H1 (cell line): ENCODE data around the gene PHACTR1. TPM values are rescaled to one million over a fixed set of nuclear protein-coding genes. Genes with fewer than 3 reads are reported as not detected.

ENCODE experiments used
- CTCF ChIA-PET: fragments of 300-600 bp; sonication (Branson Sonifier 250); formaldehyde crosslinking; loops from one replicate; lab custom pipeline; 2021; ENCODE audit not compliant: partially characterized antibody; lab: Charles Lee
- POLR2A ChIA-PET: fragments of 300-600 bp; sonication (Branson Sonifier 250); formaldehyde crosslinking; loops from one replicate; lab custom pipeline; 2021; ENCODE audit warnings: inconsistent platforms; ENCODE audit not compliant: partially characterized antibody; lab: Charles Lee
- DNase-seq, 2 experiments: peaks; one replicate each; pipeline versions ENCODE4 v3.0.0 to v3.0.0-alpha.2; 2010 to 2022; ENCODE audit warnings: low spot score in 2 of 2, low read depth in 1 of 2, mixed read lengths in 1 of 2
- FAIRE-seq: peaks from 2 replicates; lab custom pipeline; 2011; peaks lifted over from hg19 to GRCh38; lab: Jason Lieb, UNC
- H2AFZ ChIP-seq: 2 replicates; pipeline ENCODE4 v1.8.1; 2012; ENCODE audit warnings: low read length, inconsistent platforms
- H2AK5ac ChIP-seq: 2 replicates; pipeline ENCODE4 v1.6.1; 2013; ENCODE audit warnings: low read depth, low read length
- H2BK120ac ChIP-seq: replicated peaks from 2 replicates; pipeline ENCODE3; 2013; ENCODE audit warnings: low read depth, low read length, inconsistent platforms
- H2BK12ac ChIP-seq: 2 replicates; pipeline ENCODE4 v1.6.1; 2013; ENCODE audit warnings: low read depth, low read length
- H2BK15ac ChIP-seq: 2 replicates; pipeline ENCODE4 v1.6.1; 2013; ENCODE audit warnings: low read length
- H2BK20ac ChIP-seq: 2 replicates; pipeline ENCODE4 v1.6.1; 2013; ENCODE audit warnings: low read length
- H2BK5ac ChIP-seq: 2 replicates; pipeline ENCODE4 v1.6.1; 2013; ENCODE audit warnings: low read depth, low read length
- H3K14ac ChIP-seq: 2 replicates; pipeline ENCODE4 v1.6.1; 2013; ENCODE audit warnings: inconsistent platforms; ENCODE audit not compliant: insufficient read length
- H3K18ac ChIP-seq: 2 replicates; pipeline ENCODE4 v1.6.1; 2013; ENCODE audit warnings: low read length; ENCODE audit errors: extremely low read depth
- H3K23ac ChIP-seq: 2 replicates; pipeline ENCODE4 v1.6.1; 2013; ENCODE audit warnings: inconsistent platforms; ENCODE audit not compliant: insufficient read length
- H3K23me2 ChIP-seq: 2 replicates; pipeline ENCODE4 v1.6.1; 2013; ENCODE audit warnings: low read depth, low read length
- H3K27ac ChIP-seq: 2 replicates; pipeline ENCODE4 v1.6.1; 2011; ENCODE audit warnings: low read depth, low read length, inconsistent platforms
- H3K27me3 ChIP-seq, 4 experiments: replicated peaks in 1 of 4; 1 replicate in 1 of 4; 2 replicates in 3 of 4; pipeline versions ENCODE4 v1.6.1 to v1.8.1; 2011 to 2013; ENCODE audit warnings: low read length in 3 of 4, mild to moderate bottlenecking in 3 of 4, inconsistent platforms in 2 of 4, mixed read lengths in 2 of 4, moderate library complexity in 1 of 4; ENCODE audit not compliant: control insufficient read depth in 3 of 4, insufficient read depth in 3 of 4; ENCODE audit errors: extremely low read depth in 1 of 4
- H3K36me3 ChIP-seq, 4 experiments: 2 replicates each; pipeline versions ENCODE4 v1.6.1 to v1.8.1; 2011 to 2013; ENCODE audit warnings: mild to moderate bottlenecking in 4 of 4, low read length in 3 of 4, moderate library complexity in 2 of 4, control low read depth in 1 of 4, inconsistent platforms in 1 of 4; ENCODE audit not compliant: insufficient read depth in 4 of 4, control insufficient read depth in 2 of 4
- H3K4ac ChIP-seq: replicated peaks from 2 replicates; pipeline ENCODE3; 2013; ENCODE audit warnings: low read length, low read depth, mixed read lengths, inconsistent platforms; ENCODE audit not compliant: insufficient read length
- H3K4me1 ChIP-seq, 4 experiments: replicated peaks in 1 of 4; 1 replicate in 1 of 4; 2 replicates in 3 of 4; pipeline versions ENCODE4 v1.6.1 to v1.8.1; 2011 to 2013; ENCODE audit warnings: low read length in 3 of 4, inconsistent platforms in 2 of 4, mixed read lengths in 1 of 4; ENCODE audit not compliant: insufficient read depth in 4 of 4, control insufficient read depth in 3 of 4
- H3K4me2 ChIP-seq, 2 experiments: 2 replicates each; pipeline versions ENCODE4 v1.6.1 to v1.8.1; 2011 to 2013; ENCODE audit warnings: low read depth in 2 of 2, low read length in 2 of 2, control low read depth in 1 of 2, inconsistent platforms in 1 of 2, mild to moderate bottlenecking in 1 of 2; ENCODE audit not compliant: insufficient read depth in 1 of 2
- H3K4me3 ChIP-seq, 4 experiments: fragments of 200-600, 300-600 bp in 1 of 4; sonication (generic), shearing (Covaris generic), sonication (Bioruptor Twin) in 1 of 4; 2 replicates each; pipeline versions ENCODE4 v1.5.1 to v1.8.1; 2011 to 2016; ENCODE audit warnings: low read length in 4 of 4, low read depth in 3 of 4, control low read depth in 2 of 4, inconsistent platforms in 2 of 4, mild to moderate bottlenecking in 2 of 4, mixed read lengths in 1 of 4, moderate library complexity in 1 of 4; ENCODE audit not compliant: insufficient read depth in 2 of 4; ENCODE audit errors: extremely low read depth in 1 of 4
- H3K56ac ChIP-seq: replicated peaks from 2 replicates; pipeline ENCODE3; 2013; ENCODE audit warnings: low read depth, mild to moderate bottlenecking, mixed read lengths, low read length, inconsistent platforms; ENCODE audit not compliant: insufficient read length
- H3K79me1 ChIP-seq: 2 replicates; pipeline ENCODE4 v1.6.1; 2013; ENCODE audit warnings: low read depth, low read length, control low read depth
- H3K79me2 ChIP-seq, 2 experiments: 2 replicates each; pipeline versions ENCODE4 v1.6.1 to v1.8.1; 2012 to 2013; ENCODE audit warnings: low read length in 2 of 2, mild to moderate bottlenecking in 2 of 2, inconsistent platforms in 1 of 2; ENCODE audit not compliant: insufficient read depth in 2 of 2, control insufficient read depth in 1 of 2
- H3K9ac ChIP-seq, 4 experiments: replicated peaks in 1 of 4; 1 replicate in 1 of 4; 2 replicates in 3 of 4; pipeline versions ENCODE4 v1.6.1 to v1.8.1; 2011 to 2013; ENCODE audit warnings: low read depth in 3 of 4, low read length in 3 of 4, control low read depth in 2 of 4, mild to moderate bottlenecking in 2 of 4, moderate library complexity in 2 of 4, inconsistent platforms in 1 of 4; ENCODE audit errors: extremely low read depth in 1 of 4
- H3K9me3 ChIP-seq, 2 experiments: 2 replicates each; pipeline versions ENCODE4 v1.6.1 to v1.8.1; 2012 to 2013; ENCODE audit warnings: mild to moderate bottlenecking in 2 of 2, moderate library complexity in 2 of 2, control low read depth in 1 of 2, inconsistent platforms in 1 of 2, low read depth in 1 of 2, low read length in 1 of 2, mixed read lengths in 1 of 2; ENCODE audit not compliant: insufficient read depth in 2 of 2
- H4K20me1 ChIP-seq, 2 experiments: replicated peaks in 1 of 2; 2 replicates each; pipeline versions ENCODE3 to v1.8.1; 2011 to 2013; ENCODE audit warnings: inconsistent platforms in 2 of 2, low read length in 2 of 2, mild to moderate bottlenecking in 1 of 2; ENCODE audit not compliant: insufficient read depth in 2 of 2, control insufficient read depth in 1 of 2
- H4K5ac ChIP-seq: 2 replicates; pipeline ENCODE4 v1.6.1; 2013; ENCODE audit warnings: low read length, low read depth, mixed read lengths, inconsistent platforms; ENCODE audit not compliant: insufficient read length
- H4K8ac ChIP-seq: 2 replicates; pipeline ENCODE4 v1.8.0; 2013; ENCODE audit warnings: mild to moderate bottlenecking, moderate library complexity, low read length, inconsistent platforms; ENCODE audit not compliant: insufficient read depth; ENCODE audit errors: extremely low read depth
- H4K91ac ChIP-seq: replicated peaks from 2 replicates; pipeline ENCODE3; 2013; ENCODE audit warnings: low read length, mixed read lengths, inconsistent platforms; ENCODE audit not compliant: insufficient read length
- EGR1 ChIP-seq: IDR thresholded peaks from 2 replicates; pipeline ENCODE4 v1.6.1; 2011; ENCODE audit warnings: low read depth, low read length, borderline replicate concordance
- EP300 ChIP-seq, 2 experiments: IDR thresholded peaks; 1 replicate in 1 of 2; 2 replicates in 1 of 2; pipeline ENCODE4 v1.6.1; 2011 to 2012; ENCODE audit warnings: low read depth in 2 of 2, low read length in 2 of 2, mild to moderate bottlenecking in 2 of 2, borderline replicate concordance in 1 of 2, inconsistent platforms in 1 of 2, moderate library complexity in 1 of 2
- GTF2F1 ChIP-seq: IDR thresholded peaks from 2 replicates; pipeline ENCODE4 v1.6.1; 2012; ENCODE audit warnings: low read depth, low read length, improper control_type of control experiment, borderline replicate concordance
- HDAC2 ChIP-seq, 2 experiments: fragments of 300-600 bp in 1 of 2; sonication (generic) in 1 of 2; IDR thresholded peaks; 2 replicates each; pipeline ENCODE4 v1.6.1; 2011 to 2012; ENCODE audit warnings: low read depth in 2 of 2, low read length in 2 of 2, mild to moderate bottlenecking in 2 of 2, moderate library complexity in 2 of 2, borderline replicate concordance in 1 of 2, inconsistent platforms in 1 of 2
- JUND ChIP-seq: IDR thresholded peaks from 2 replicates; pipeline ENCODE4 v1.6.1; 2011; ENCODE audit warnings: mild to moderate bottlenecking, improper control_type of control experiment, low read length
- RAD21 ChIP-seq, 2 experiments: IDR thresholded peaks in 1 of 2; conservative IDR thresholded peaks in 1 of 2; 2 replicates each; pipeline ENCODE4 v1.6.1; 2011; ENCODE audit warnings: low read depth in 2 of 2, low read length in 2 of 2, improper control_type of control experiment in 1 of 2, inconsistent platforms in 1 of 2, mild to moderate bottlenecking in 1 of 2, moderate library complexity in 1 of 2
- RFX5 ChIP-seq: IDR thresholded peaks from 2 replicates; pipeline ENCODE4 v1.6.1; 2011; ENCODE audit warnings: low read depth, low read length, improper control_type of control experiment, borderline replicate concordance
- SRF ChIP-seq: IDR thresholded peaks from 2 replicates; pipeline ENCODE4 v1.6.1; 2011; ENCODE audit warnings: mild to moderate bottlenecking, low read depth, low read length, moderate library complexity
- SUZ12 ChIP-seq: fragments of 200-600 bp; sonication (generic); IDR thresholded peaks from 2 replicates; pipeline ENCODE4 v1.6.1; 2012; ENCODE audit warnings: mild to moderate bottlenecking, inconsistent platforms, low read length, moderate library complexity, mixed read lengths
- TCF12 ChIP-seq: IDR thresholded peaks from 2 replicates; pipeline ENCODE4 v1.6.1; 2011; ENCODE audit warnings: low read depth, mild to moderate bottlenecking, low read length
- whole genome bisulfite sequencing, 2 experiments: shearing (Covaris generic) in 1 of 2; methylation state at CpG; one replicate each; pipeline versions ENCODE4 v1.1.6 to v1.1.7; 2013 to 2015; ENCODE audit warnings: low lambda C conversion rate in 2 of 2, mixed read lengths in 2 of 2, inconsistent platforms in 1 of 2, low coverage in 1 of 2, missing lambda C conversion rate in 1 of 2; ENCODE audit not compliant: insufficient replicate concordance in 2 of 2, insufficient coverage in 1 of 2, insufficient read length in 1 of 2; ENCODE audit errors: extremely low coverage in 1 of 2, missing lambda C conversion rate in 1 of 2; 5-methylcytosine and 5-hydroxymethylcytosine counted together
- polyA plus RNA-seq, 7 experiments: library from polyadenylated mRNA; depleted of rRNA in 3 of 7; stranded (reverse) in 5 of 7; unstranded in 2 of 7; fragments of >200 nt in 5 of 7; fragments of 200-250 nt in 2 of 7; gene quantifications; 1 replicate in 5 of 7; 2 replicates in 1 of 7; 4 replicates in 1 of 7; pipeline versions ENCODE4 v1.2.1 to v1.2.3, GENCODE V29; 2011 to 2013; ENCODE audit warnings: missing spikeins in 2 of 7, mixed read lengths in 2 of 7
- total RNA-seq: library from RNA; stranded (reverse); fragmentation: NEBNext Ultra II Directional; extraction: Animal tissue kit (Norgen Biotek cat#: 25700); gene quantifications from 2 replicates; pipeline ENCODE4 v1.2.1, GENCODE V29; 2021

The PHACTR1 gene
- total and polyA plus RNA-seq, 2 of the 8 experiments (the other 6 are each of a cell fraction or from before 2014, with no cell fraction given) = 3.9 to 17.1 TPM

- no peak overlapping the region for H2BK20ac ChIP-seq
- TF ChIP-seq RAD21 (IDR thresholded peaks at IDR 0.05 in 1 of 2, conservative IDR thresholded peaks at IDR 0.05 in 1 of 2; ENCODE audit: low read depth in 2 of 2, low read length in 2 of 2) = no peak
- no peak for TF ChIP-seq JUND
- no peak for TF ChIP-seq EGR1
- TF ChIP-seq GTF2F1 = no peak
- TF ChIP-seq SRF = no peak
- TF ChIP-seq EP300 (IDR thresholded peaks at IDR 0.05; ENCODE audit: borderline replicate concordance in 1 of 2, low read depth in 2 of 2, low read length in 2 of 2) = no peak
- TF ChIP-seq HDAC2 (IDR thresholded peaks at IDR 0.05; ENCODE audit: borderline replicate concordance in 1 of 2, low read depth in 2 of 2, low read length in 2 of 2) = no peak
- no peak for TF ChIP-seq SUZ12
- TF ChIP-seq TCF12 = no peak
- TF ChIP-seq RFX5 = no peak
- H3K9me3 ChIP-seq = peaks cover 10 to 12% of the 10 kb centered on the region in 2 experiments; a peak in 3 of 4 replicates
- no peak overlapping the region for H4K8ac ChIP-seq
- POLR2A ChIA-PET = no interaction called here
- CTCF ChIA-PET = interaction anchor here (0.9 to 1.3 kb wide), 3 partner anchors 13 to 161 kb away, joined by 3 to 7 read pairs (median 3); no protein-coding TSS in a partner anchor
- H2BK12ac ChIP-seq = no peak overlapping the region
- H4K5ac ChIP-seq = no peak overlapping the region
- H3K79me2 ChIP-seq = no peaks in the 10 kb centered on the region
- peaks cover 0 to 5% (median 4%) of the 10 kb centered on the region in 4 experiments; a peak in 2 of 7 replicates for H3K4me1 ChIP-seq
- no peak overlapping the region for H2BK120ac ChIP-seq
- H3K23ac ChIP-seq = no peak overlapping the region
- H3K4me3 ChIP-seq = no peak overlapping the region
- no peak overlapping the region for H3K18ac ChIP-seq
- no peak overlapping the region for H2AFZ ChIP-seq
- no peak overlapping the region for H3K27ac ChIP-seq
- H4K91ac ChIP-seq = no peak overlapping the region
- H2BK15ac ChIP-seq = no peak overlapping the region
- H2AK5ac ChIP-seq = no peak overlapping the region
- no peak overlapping the region for H3K4me2 ChIP-seq
- H3K56ac ChIP-seq = no peak overlapping the region
- no peaks in the 10 kb centered on the region for H3K79me1 ChIP-seq
- no peak overlapping the region for H3K4ac ChIP-seq
- WGBS, 2 experiments = 84% methylated on average over 8 of the region's 8 CpGs; no CpG with 5 or more reads in 1 of the 2 experiments
- peaks cover 0 to 20% (median 9%) of the 10 kb centered on the region in 4 experiments; a peak in 3 of 8 replicates for H3K36me3 ChIP-seq
- H3K14ac ChIP-seq = no peak overlapping the region
- DNase-seq = no peak
- no peaks in the 10 kb centered on the region for H3K23me2 ChIP-seq
- H3K27me3 ChIP-seq = no peaks in the 10 kb centered on the region
- no peak overlapping the region for H3K9ac ChIP-seq
- H2BK5ac ChIP-seq = no peak overlapping the region
- peaks cover 1 to 2% of the 10 kb centered on the region in 2 experiments for H4K20me1 ChIP-seq
- no peak for FAIRE-seq
Measured at GRCh38 chr6:13282393-13283069, 566.0 kb downstream of the PHACTR1 start.
